ENCODE measurements around the gene MRPL17. TPM values are rescaled to one million over a fixed set of nuclear protein-coding genes. Genes with fewer than 3 reads are reported as not detected.

MRPL17 gene
- total RNA-seq, 2 experiments from 2014 or later: 44.0 to 46.8 TPM

GRCh38 chr11:6656584-6656915 is 26.6 kb downstream of the MRPL17 start:
- Histone ChIP-seq H3K4me3 (ENCODE audit: low read depth, low read length, poor library complexity, severe bottlenecking) (no peak overlapping the region), H4K20me1 (ENCODE audit: insufficient read depth, low read length) (no peaks in the 10 kb centered on the region), H3K9me2 (ENCODE audit: insufficient read depth, low read length) (no peaks in the 10 kb centered on the region), H3K79me2 (ENCODE audit: insufficient read depth, low read depth, low read length) (no peaks in the 10 kb centered on the region), H2AFZ (ENCODE audit: low read length) (no peak overlapping the region), H3K4me2 (ENCODE audit: low read length) (no peak overlapping the region), H3K9me3 (ENCODE audit: low read length) (no peaks in the 10 kb centered on the region), H3K27ac (ENCODE audit: low read depth, low read length, poor library complexity, severe bottlenecking) (no peak overlapping the region), H3K36me3 (ENCODE audit: insufficient read depth, low read length) (no peaks in the 10 kb centered on the region), H3K4me1 (ENCODE audit: insufficient read depth, low read length, poor library complexity, severe bottlenecking) (no peaks in the 10 kb centered on the region)
- intact Hi-C loops (cut with micrococcal nuclease; ENCODE audit: unreplicated experiment): no loop called here
- no TSS peak for BruUV-seq (replicated peaks)
- CTCF ChIA-PET (ENCODE audit: unreplicated experiment): no interaction called here
- DNase-seq (ENCODE audit: low spot score): no peak
- POLR2A ChIA-PET: no interaction called here
- no peak for TF ChIP-seq EZH2phosphoT487 (IDR thresholded peaks at IDR 0.05; ENCODE audit: borderline replicate concordance, low read depth, low read length)
- TF ChIP-seq, protein P1, sequence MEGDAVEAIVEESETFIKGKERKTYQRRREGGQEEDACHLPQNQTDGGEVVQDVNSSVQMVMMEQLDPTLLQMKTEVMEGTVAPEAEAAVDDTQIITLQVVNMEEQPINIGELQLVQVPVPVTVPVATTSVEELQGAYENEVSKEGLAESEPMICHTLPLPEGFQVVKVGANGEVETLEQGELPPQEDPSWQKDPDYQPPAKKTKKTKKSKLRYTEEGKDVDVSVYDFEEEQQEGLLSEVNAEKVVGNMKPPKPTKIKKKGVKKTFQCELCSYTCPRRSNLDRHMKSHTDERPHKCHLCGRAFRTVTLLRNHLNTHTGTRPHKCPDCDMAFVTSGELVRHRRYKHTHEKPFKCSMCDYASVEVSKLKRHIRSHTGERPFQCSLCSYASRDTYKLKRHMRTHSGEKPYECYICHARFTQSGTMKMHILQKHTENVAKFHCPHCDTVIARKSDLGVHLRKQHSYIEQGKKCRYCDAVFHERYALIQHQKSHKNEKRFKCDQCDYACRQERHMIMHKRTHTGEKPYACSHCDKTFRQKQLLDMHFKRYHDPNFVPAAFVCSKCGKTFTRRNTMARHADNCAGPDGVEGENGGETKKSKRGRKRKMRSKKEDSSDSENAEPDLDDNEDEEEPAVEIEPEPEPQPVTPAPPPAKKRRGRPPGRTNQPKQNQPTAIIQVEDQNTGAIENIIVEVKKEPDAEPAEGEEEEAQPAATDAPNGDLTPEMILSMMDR (conservative IDR thresholded peaks at IDR 0.05; ENCODE audit: low read length): no peak

- POLR2A ChIA-PET: no interaction called here
- H3K4me1 ChIP-seq (ENCODE audit: insufficient read depth, low read length, poor library complexity, severe bottlenecking): no peaks in the 10 kb centered on the region
- no peaks in the 10 kb centered on the region for H4K20me1 ChIP-seq (ENCODE audit: insufficient read depth, low read length)
- TF ChIP-seq, protein P1 (conservative IDR thresholded peaks at IDR 0.05; ENCODE audit: low read length): no peak
- TF ChIP-seq EZH2phosphoT487 (IDR thresholded peaks at IDR 0.05; ENCODE audit: borderline replicate concordance, low read depth, low read length): no peak
- no peak within 1 kb of the TSS for H2AFZ ChIP-seq (ENCODE audit: low read length)
- no peak within 1 kb of the TSS for H3K4me3 ChIP-seq (ENCODE audit: low read depth, low read length, poor library complexity, severe bottlenecking)
- intact Hi-C loops (cut with micrococcal nuclease; ENCODE audit: unreplicated experiment): no loop called here
- no TSS peak for BruUV-seq (replicated peaks)
- DNase-seq (ENCODE audit: low spot score): no peak
- H3K27ac ChIP-seq (ENCODE audit: low read depth, low read length, poor library complexity, severe bottlenecking): no peak within 1 kb of the TSS
- no peaks in the 10 kb centered on the region for H3K9me2 ChIP-seq (ENCODE audit: insufficient read depth, low read length)
- H3K79me2 ChIP-seq (ENCODE audit: insufficient read depth, low read depth, low read length): no peaks in the 10 kb centered on the region
- CTCF ChIA-PET (ENCODE audit: unreplicated experiment): no interaction called here
- H3K4me2 ChIP-seq (ENCODE audit: low read length): no peak within 1 kb of the TSS
- no peaks in the 10 kb centered on the region for H3K36me3 ChIP-seq (ENCODE audit: insufficient read depth, low read length)
- no peaks in the 10 kb centered on the region for H3K9me3 ChIP-seq (ENCODE audit: low read length)
These were observed 27.2 kb downstream of the MRPL17 start, which contains the start of gene DCHS1 for GRCh38 chr11:6655790-6656583. TSS of gene DCHS1 (minus strand) at chr11:6655809. CDS start at chr11:6641613, 14,196 bp downstream.

- intact Hi-C loops (cut with micrococcal nuclease; ENCODE audit: unreplicated experiment): no loop called here
- BruUV-seq (replicated peaks): no TSS peak
- Histone ChIP-seq H3K9me3 (ENCODE audit: low read length) (no peaks in the 10 kb centered on the region), H3K79me2 (ENCODE audit: insufficient read depth, low read depth, low read length) (no peaks in the 10 kb centered on the region), H3K4me2 (ENCODE audit: low read length) (no peak overlapping the region), H3K36me3 (ENCODE audit: insufficient read depth, low read length) (no peaks in the 10 kb centered on the region), H2AFZ (ENCODE audit: low read length) (no peak overlapping the region), H3K4me1 (ENCODE audit: insufficient read depth, low read length, poor library complexity, severe bottlenecking) (no peaks in the 10 kb centered on the region), H4K20me1 (ENCODE audit: insufficient read depth, low read length) (no peaks in the 10 kb centered on the region), H3K9me2 (ENCODE audit: insufficient read depth, low read length) (no peaks in the 10 kb centered on the region), H3K4me3 (ENCODE audit: low read depth, low read length, poor library complexity, severe bottlenecking) (no peak overlapping the region), H3K27ac (ENCODE audit: low read depth, low read length, poor library complexity, severe bottlenecking) (no peak overlapping the region)
- ChIA-PET CTCF (ENCODE audit: unreplicated experiment) (no interaction called here), POLR2A (no interaction called here)
- no peak for TF ChIP-seq EZH2phosphoT487 (IDR thresholded peaks at IDR 0.05; ENCODE audit: borderline replicate concordance, low read depth, low read length)
- TF ChIP-seq, protein P1 (conservative IDR thresholded peaks at IDR 0.05; ENCODE audit: low read length): no peak
- DNase-seq (ENCODE audit: low spot score): no peak
These were observed 27.9 kb downstream of the MRPL17 start for GRCh38 chr11:6655020-6655789.
